Effector memory CD8-positive, alpha-beta T cell (primary cell): ENCODE data around the gene SLC39A11.

Source experiments
- ATAC-seq: fragments of 150-1000 bp; cut with Tn5 transposase; replicated peaks from 2 replicates; pipeline ENCODE4 v1.10.0; 2021; ENCODE audit warnings: mild to moderate bottlenecking, moderate library complexity
- DNase-seq, 3 experiments: peaks; one replicate each; pipeline ENCODE4 v3.0.0; 2021
- H3K27ac Mint-ChIP-seq, 2 donors: one replicate each; pipeline ENCODE4 v1.8.0; 2022; ENCODE audit warnings: mild to moderate bottlenecking in 2 of 2, mixed read lengths in 2 of 2, moderate library complexity in 2 of 2
- H3K27me3 Mint-ChIP-seq, 2 donors: one replicate each; pipeline ENCODE4 v1.8.0; 2022; ENCODE audit warnings: mixed read lengths in 2 of 2
- H3K36me3 Mint-ChIP-seq: one replicate; pipeline ENCODE4 v1.8.0; 2022; ENCODE audit warnings: mild to moderate bottlenecking, moderate library complexity, mixed read lengths; ENCODE audit not compliant: insufficient read depth
- H3K4me1 Mint-ChIP-seq, 2 donors: one replicate each; pipeline ENCODE4 v1.8.0; 2022; ENCODE audit warnings: low read depth in 2 of 2, mixed read lengths in 2 of 2
- H3K4me3 Mint-ChIP-seq, 2 donors: one replicate each; pipeline ENCODE4 v1.8.0; 2022; ENCODE audit warnings: mild to moderate bottlenecking in 2 of 2, mixed read lengths in 2 of 2, moderate library complexity in 2 of 2
- H3K9me3 Mint-ChIP-seq, 2 donors: one replicate each; pipeline ENCODE4 v1.8.0; 2022; ENCODE audit warnings: mixed read lengths in 2 of 2

The SLC39A11 gene

DNA sequence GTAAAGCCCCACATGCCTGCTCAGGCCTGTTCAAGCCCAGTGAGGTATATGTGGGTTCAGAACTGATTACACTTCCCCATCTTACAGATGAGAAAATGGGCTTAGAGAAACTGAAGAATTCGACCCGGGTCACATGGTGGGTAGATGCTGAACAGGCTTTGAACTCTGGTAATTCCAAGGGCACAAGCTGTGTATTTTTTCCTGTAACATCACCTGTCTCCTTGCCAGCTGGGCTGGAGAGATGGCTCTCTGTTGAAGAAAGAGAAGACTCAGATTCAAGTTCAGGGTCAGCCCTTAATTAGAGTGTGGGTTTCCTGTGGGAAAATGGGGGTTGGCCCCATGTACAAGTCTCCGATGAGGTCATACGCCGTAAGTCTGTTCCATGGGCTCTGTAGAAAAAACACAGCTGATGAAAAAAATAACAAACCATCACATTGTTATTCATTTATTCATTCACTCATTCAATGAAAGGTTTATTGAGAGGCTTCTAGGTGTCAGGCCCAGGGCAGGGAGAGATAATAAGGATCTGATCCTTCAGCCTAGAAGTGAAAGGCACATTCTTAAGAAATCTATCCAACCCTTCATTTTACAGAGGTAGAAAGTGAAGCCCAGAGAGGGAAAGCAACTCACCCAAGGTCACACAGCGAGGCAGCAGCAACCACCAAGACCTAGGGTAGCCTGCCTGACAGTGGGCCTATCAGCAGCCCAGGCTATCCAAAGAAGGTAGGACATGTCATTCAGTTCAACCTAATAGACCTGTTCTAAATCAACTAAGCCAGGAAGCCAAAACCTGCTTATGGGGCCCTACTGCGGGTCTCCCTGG is 488.9 kb downstream of the SLC39A11 start:
- peaks cover 33 to 78% of the 10 kb centered on the region in 2 donors for H3K27me3 Mint-ChIP-seq
- DNase-seq (no peak), ATAC-seq (no peak)
- no peaks in the 10 kb centered on the region for H3K4me1 Mint-ChIP-seq
- peaks cover 5 to 16% of the 10 kb centered on the region in 2 donors for H3K9me3 Mint-ChIP-seq
- no peak overlapping the region for H3K27ac Mint-ChIP-seq
- no peak overlapping the region for H3K4me3 Mint-ChIP-seq
- no peaks in the 10 kb centered on the region for H3K36me3 Mint-ChIP-seq

DNA sequence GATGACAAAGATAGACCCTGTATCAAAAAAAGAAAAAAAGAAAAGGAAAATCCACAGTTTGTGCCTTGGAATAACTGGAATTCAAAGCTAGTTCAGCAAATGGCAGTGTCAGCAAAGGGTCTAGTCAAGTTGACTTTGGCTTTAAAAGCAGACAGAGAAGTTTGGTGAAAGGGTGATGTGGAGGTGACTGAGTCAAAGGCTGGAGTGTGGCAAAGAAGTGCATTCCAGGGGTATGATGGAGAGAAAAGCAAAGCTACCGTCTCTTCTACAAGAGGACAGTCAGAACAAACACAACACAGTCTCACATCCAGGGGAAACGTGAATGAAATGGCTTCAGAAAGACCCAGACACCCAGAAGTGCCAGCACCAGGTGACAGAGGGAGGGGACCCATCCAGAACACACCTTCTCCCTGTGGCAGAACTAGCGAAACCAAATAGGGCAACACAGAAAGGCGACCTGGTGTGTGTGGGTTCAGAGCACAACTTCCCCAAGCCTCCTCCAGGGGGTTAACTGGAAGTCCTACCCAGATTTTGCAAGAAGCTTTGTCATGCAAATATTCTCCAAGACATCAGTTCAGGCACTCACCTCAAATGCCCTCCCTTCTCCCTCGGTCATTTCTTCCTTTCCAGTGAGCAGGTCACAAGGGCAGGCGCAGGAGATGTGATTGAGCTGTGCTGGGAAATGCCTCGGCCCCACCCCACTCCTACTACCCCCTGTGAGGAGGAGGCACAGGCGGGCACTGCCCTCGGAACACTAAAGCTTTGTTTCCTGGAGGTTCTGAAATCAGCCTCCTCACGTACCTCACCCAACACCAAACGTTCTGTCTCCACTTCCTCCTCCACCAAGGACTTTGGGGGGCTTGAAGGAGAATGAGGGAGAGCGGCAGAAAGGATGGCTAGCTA is 489.7 kb downstream of the SLC39A11 start:
- Mint-ChIP-seq H3K4me1 (no peaks in the 10 kb centered on the region), H3K27me3 (peaks cover 38 to 72% of the 10 kb centered on the region in 2 donors), H3K36me3 (no peaks in the 10 kb centered on the region), H3K9me3 (peaks cover 2 to 8% of the 10 kb centered on the region in 2 donors), H3K4me3 (no peak overlapping the region), H3K27ac (no peak overlapping the region)
- DNase-seq = no peak
- ATAC-seq = no peak

DNA sequence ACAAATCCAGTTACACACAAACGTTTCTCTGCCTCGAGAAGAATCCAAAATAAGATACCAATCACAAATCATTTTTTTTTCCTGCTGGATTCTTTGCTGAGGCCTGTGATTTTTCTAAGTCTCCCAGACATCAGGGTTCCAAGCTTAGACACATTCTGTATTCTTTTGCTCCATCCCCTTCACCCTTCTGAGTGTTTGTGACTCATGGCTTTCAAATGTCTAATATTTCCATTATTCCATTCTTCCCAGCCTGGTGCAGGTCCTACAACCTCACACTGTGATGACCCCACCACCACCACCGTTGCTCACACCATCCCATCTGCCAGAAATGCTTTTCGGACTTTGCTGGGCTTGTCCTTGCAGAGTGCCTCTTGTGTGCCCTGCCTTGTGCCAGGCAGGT is 491.6 kb downstream of the SLC39A11 start:
- DNase-seq (no peak), ATAC-seq (no peak)
- Mint-ChIP-seq H3K9me3 (no peaks in the 10 kb centered on the region), H3K27me3 (peaks cover 50 to 86% of the 10 kb centered on the region in 2 donors), H3K36me3 (no peaks in the 10 kb centered on the region), H3K4me3 (no peak overlapping the region), H3K27ac (no peak overlapping the region), H3K4me1 (no peaks in the 10 kb centered on the region)

DNA sequence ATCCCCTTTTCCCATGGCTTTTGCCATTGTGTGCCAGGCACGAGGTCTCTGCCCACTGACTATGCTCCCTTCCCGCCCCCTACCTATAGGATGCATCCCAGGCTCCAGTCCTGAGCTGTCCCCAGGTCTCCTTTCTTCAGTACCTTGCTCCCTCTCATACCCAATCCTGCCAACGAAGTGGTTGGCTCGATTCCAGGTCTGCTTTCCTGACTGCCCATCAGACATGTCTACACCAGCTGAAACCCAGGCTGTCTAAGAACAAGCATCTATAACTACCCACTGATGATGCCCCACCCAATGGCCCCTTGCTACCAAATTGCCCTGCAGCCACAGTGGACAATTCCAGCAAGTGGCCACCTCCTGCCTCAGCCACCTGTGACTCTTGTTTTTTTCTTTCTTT is 492.6 kb downstream of the SLC39A11 start:
- peaks cover 48 to 91% of the 10 kb centered on the region in 2 donors for H3K27me3 Mint-ChIP-seq
- H3K4me1 Mint-ChIP-seq = no peaks in the 10 kb centered on the region
- H3K36me3 Mint-ChIP-seq = no peaks in the 10 kb centered on the region
- no peak for ATAC-seq
- no peak overlapping the region for H3K4me3 Mint-ChIP-seq
- no peak overlapping the region for H3K27ac Mint-ChIP-seq
- peaks cover 0 to 7% of the 10 kb centered on the region in 2 donors for H3K9me3 Mint-ChIP-seq
- DNase-seq = no peak

DNA sequence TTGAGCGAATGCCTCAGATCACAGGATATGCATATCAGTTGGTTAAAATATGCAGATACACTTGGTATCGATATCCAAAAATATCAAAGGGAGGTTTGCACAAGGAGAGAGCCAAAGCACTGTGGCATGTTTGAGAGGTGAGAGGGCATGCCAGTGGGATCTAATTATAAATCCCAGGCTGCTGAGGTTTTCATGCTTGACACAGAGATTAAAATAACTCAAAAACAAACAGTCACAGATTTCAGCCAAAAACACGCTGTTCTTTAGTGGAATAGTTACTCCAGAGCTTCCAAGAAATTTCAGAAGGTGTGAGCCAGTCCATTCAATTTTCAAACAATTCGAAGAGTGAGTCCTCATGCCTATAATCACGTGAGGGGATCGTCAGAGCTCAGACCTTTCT is 493.8 kb downstream of the SLC39A11 start:
- H3K9me3 Mint-ChIP-seq = peaks cover 0 to 7% of the 10 kb centered on the region in 2 donors
- DNase-seq = no peak
- no peaks in the 10 kb centered on the region for H3K36me3 Mint-ChIP-seq
- no peak overlapping the region for H3K27ac Mint-ChIP-seq
- peaks cover 41 to 86% of the 10 kb centered on the region in 2 donors for H3K27me3 Mint-ChIP-seq
- no peak overlapping the region for H3K4me3 Mint-ChIP-seq
- ATAC-seq = no peak
- no peaks in the 10 kb centered on the region for H3K4me1 Mint-ChIP-seq

DNA sequence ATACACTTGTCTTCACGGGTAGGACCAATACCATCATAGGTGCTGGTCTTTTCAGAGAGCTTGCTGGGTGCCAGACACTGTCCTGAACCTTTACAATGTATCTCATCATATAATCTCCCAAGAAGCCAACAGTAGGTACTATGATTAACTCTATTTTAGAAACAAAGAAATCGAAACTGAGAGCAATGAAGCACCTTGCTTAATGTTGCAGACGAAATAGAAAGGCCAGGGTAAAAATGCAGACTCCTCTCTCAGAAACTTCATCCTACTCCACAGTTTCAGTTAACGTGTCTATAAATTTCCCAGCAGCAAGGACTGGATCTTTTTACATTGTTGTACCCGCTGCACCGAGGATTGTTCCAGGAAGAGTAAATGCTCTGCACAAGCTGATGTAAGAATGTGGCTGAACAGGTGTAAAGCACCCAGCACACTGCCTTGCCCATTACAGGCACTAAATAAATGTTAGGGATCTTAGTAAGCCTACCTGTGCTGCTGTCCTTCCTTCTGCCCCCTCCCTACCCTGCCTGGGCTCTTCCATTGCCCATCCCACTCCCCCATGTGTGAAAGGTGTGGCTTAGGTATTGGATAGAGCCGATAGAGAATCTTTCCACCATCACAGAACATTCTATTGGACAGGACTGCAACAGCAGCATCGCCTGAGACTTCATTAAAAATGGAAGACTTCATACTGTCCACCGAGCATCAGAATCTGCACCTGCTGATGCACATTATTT is 495.0 kb downstream of the SLC39A11 start:
- Mint-ChIP-seq H3K9me3 (peaks cover 0 to 7% of the 10 kb centered on the region in 2 donors), H3K4me1 (no peaks in the 10 kb centered on the region), H3K36me3 (no peaks in the 10 kb centered on the region), H3K4me3 (no peak overlapping the region), H3K27ac (no peak overlapping the region), H3K27me3 (peaks cover 47 to 82% of the 10 kb centered on the region in 2 donors)
- ATAC-seq (no peak), DNase-seq (no peak)
